Tibial nerve (tissue), 4 donors: ENCODE results near the gene TBL1XR1.

ENCODE experiments used
- EP300 ChIP-seq, 2 donors: sonication (generic); formaldehyde crosslinking; IDR thresholded peaks; one replicate each; pipeline ENCODE4 v1.6.1; 2017; ENCODE audit warnings: antibody characterized with exemption in 2 of 2, mild to moderate bottlenecking in 1 of 2
- POLR2A ChIP-seq, 2 donors: fragments of 450-650 bp; IDR thresholded peaks; one replicate each; pipeline ENCODE4 v1.6.1; 2017; ENCODE audit warnings: antibody characterized with exemption in 2 of 2, mild to moderate bottlenecking in 2 of 2, moderate library complexity in 2 of 2
- TF ChIP-seq, protein P1 (sequence below), 5 experiments: fragments of 200-600 bp in 3 of 5; fragments of 450-650 bp in 2 of 5; sonication (generic) in 3 of 5; IDR thresholded peaks; one replicate each; pipeline ENCODE4 v1.5.1; 2016 to 2019; ENCODE audit warnings: antibody characterized with exemption in 5 of 5, mild to moderate bottlenecking in 3 of 5, moderate library complexity in 2 of 5

DNA sequence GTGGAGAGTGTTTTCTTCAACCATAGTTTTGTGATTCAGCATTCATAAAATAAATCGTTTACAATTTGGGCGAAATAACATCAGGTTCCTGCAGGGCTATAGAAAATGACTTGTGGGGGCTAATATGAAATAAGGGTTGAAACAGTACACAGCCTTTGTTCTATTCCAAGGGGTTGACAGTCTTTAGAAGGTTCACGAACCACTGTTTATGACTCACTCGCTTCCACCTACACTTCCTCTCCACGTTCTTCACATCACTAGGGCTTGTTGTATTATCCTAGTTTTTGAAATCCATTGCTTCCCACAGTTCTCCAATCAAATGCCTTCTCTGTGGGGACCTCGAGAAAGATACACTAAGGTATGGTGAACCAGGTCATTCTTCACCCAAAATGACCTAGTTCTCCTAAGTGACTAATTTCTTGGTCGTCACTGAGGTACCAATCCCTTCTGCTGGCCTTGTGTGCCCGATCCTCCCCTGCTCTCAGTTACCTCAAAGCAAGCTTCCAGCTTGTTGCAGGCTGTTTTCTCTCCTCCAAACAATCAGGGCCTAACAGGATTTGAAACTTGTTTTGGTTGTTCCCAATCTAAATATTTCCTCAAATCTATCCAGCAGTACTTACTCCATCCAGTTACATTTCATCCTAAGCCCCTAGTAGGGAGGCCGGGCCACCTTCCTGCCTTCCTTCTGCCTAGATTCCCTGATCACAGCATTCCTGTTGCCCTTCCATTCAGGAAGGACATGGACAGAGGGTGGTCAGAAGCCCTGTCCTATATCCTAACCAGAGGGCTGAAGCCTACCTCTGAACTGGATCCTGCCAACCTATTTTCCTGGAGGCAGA is 23.1 kb upstream of the TBL1XR1 start:
- TF ChIP-seq, protein P1, sequence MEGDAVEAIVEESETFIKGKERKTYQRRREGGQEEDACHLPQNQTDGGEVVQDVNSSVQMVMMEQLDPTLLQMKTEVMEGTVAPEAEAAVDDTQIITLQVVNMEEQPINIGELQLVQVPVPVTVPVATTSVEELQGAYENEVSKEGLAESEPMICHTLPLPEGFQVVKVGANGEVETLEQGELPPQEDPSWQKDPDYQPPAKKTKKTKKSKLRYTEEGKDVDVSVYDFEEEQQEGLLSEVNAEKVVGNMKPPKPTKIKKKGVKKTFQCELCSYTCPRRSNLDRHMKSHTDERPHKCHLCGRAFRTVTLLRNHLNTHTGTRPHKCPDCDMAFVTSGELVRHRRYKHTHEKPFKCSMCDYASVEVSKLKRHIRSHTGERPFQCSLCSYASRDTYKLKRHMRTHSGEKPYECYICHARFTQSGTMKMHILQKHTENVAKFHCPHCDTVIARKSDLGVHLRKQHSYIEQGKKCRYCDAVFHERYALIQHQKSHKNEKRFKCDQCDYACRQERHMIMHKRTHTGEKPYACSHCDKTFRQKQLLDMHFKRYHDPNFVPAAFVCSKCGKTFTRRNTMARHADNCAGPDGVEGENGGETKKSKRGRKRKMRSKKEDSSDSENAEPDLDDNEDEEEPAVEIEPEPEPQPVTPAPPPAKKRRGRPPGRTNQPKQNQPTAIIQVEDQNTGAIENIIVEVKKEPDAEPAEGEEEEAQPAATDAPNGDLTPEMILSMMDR (IDR thresholded peaks at IDR 0.05), result no peak
- TF ChIP-seq EP300 (IDR thresholded peaks at IDR 0.05) (no peak), POLR2A (IDR thresholded peaks at IDR 0.05) (no peak)
